ENCODE data around the gene ARMC2. TPM values are rescaled to one million over a fixed set of nuclear protein-coding genes. Genes with fewer than 3 reads are reported as not detected.
"Not testable (repeated sequence)": the region's sequence is repeated elsewhere in the genome, so short reads cannot be mapped to it uniquely, and the experiment has no call there.

Gene ARMC2
- total RNA-seq, 1 donor: 2.4 TPM

GRCh38 chr6:108958900-108959770 lies 110.9 kb downstream of the ARMC2 start:
- peaks cover 27% of the 10 kb centered on the region for H3K4me1 ChIP-seq (ENCODE audit: insufficient read depth, low read length)
- no peak overlapping the region for H3K4me3 ChIP-seq (ENCODE audit: low read length)
- H3K27me3 ChIP-seq (ENCODE audit: insufficient read depth, low read length): no peaks in the 10 kb centered on the region
- no peaks in the 10 kb centered on the region for H3K9me3 ChIP-seq (ENCODE audit: low read depth, low read length)

DNA sequence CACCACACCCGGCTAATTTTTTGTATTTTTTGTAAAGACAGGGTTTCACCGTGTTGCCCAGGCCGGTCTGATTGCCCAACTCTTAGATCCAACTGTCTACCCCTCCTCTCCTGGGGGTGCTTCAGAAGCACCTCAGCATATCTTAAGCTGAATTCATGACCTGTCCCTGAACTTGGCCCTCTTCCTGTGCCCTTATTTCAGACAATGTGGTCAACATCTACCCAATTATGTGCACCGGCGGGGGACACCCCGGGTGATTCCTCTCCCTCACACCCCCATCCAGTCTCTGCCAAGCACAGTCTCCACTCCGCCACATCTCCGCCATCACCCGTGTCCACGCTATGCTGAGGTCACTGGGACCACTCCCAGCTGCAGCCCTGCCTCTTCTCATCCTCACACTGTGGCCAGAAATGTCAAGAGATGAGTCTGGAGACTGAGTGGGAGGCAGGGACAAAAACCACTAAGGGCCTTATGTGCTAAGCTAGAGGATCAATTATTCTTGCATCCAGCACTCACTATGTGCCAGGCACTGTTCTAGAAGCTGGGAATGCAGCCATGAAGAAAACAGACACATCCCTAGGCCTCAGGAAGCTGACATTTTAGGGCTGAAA lies 111.9 kb downstream of the ARMC2 start:
- Histone ChIP-seq H3K9me3 (ENCODE audit: low read depth, low read length) (no peaks in the 10 kb centered on the region), H3K4me1 (ENCODE audit: insufficient read depth, low read length) (peaks cover 23% of the 10 kb centered on the region), H3K4me3 (ENCODE audit: low read length) (no peak overlapping the region), H3K27me3 (ENCODE audit: insufficient read depth, low read length) (no peaks in the 10 kb centered on the region)

DNA sequence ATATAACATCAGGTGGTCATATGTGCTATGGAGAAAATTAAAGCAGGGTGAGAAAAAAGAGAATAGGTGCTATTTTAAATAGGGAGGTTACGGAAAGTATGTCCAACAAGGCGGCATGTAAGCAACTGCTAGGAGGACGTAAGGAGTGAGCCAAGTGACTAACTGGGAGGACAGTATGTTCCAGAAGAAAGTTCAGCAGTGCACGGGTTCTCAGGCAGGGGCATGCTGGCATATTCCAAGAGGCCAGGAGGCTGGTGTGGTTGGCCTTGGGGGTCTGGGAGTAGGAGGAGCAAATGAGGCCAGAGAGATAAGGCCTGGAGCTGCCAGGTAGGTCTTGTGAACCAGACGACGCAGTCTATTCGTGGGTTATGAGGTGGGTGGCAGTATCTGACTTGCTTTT lies 112.4 kb downstream of the ARMC2 start:
- Histone ChIP-seq H3K27me3 (ENCODE audit: insufficient read depth, low read length) (no peaks in the 10 kb centered on the region), H3K4me3 (ENCODE audit: low read length) (no peak overlapping the region), H3K4me1 (ENCODE audit: insufficient read depth, low read length) (peaks cover 20% of the 10 kb centered on the region), H3K9me3 (ENCODE audit: low read depth, low read length) (no peaks in the 10 kb centered on the region)

GRCh38 chr6:108961077-108961476 lies 112.9 kb downstream of the ARMC2 start:
- Histone ChIP-seq H3K27me3 (ENCODE audit: insufficient read depth, low read length) (no peaks in the 10 kb centered on the region), H3K4me3 (ENCODE audit: low read length) (no peak overlapping the region), H3K9me3 (ENCODE audit: low read depth, low read length) (no peaks in the 10 kb centered on the region)

DNA sequence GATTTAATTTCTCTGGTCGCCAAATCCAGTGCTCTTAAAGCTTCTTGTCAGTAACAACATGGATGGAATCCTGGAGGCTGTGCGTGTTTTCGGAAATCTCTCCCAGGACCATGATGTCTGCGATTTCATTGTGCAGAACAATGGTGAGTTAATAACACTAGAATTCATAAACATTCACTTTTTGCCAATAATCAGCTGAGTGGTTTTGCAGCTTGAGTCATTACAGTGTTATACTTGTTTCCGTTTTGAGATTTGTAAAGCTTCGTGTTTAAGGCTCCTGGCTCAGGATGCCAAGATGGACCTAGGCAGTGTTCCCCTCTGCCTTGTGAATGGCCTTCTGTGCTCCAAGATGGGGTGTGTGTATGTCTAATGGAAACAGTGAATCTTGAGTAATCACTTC lies 113.8 kb downstream of the ARMC2 start:
- Histone ChIP-seq H3K9me3 (ENCODE audit: low read depth, low read length) (no peaks in the 10 kb centered on the region), H3K27me3 (ENCODE audit: insufficient read depth, low read length) (no peaks in the 10 kb centered on the region), H3K4me3 (ENCODE audit: low read length) (no peak overlapping the region), H3K4me1 (ENCODE audit: insufficient read depth, low read length) (peaks cover 21% of the 10 kb centered on the region)

More at GRCh38 chr6:108961077-108961476, 112.9 kb downstream of the ARMC2 start:
- H3K4me1 ChIP-seq (ENCODE audit: insufficient read depth, low read length): peaks cover 16% of the 10 kb centered on the region

- H3K27me3 ChIP-seq (ENCODE audit: insufficient read depth, low read length): no peaks in the 10 kb centered on the region
- H3K4me1 ChIP-seq (ENCODE audit: insufficient read depth, low read length): peaks cover 26% of the 10 kb centered on the region
- H3K9me3 ChIP-seq (ENCODE audit: low read depth, low read length): no peaks in the 10 kb centered on the region
- no peak overlapping the region for H3K4me3 ChIP-seq (ENCODE audit: low read length)
These were observed 118.0 kb downstream of the ARMC2 start for GRCh38 chr6:108966251-108966650.

DNA sequence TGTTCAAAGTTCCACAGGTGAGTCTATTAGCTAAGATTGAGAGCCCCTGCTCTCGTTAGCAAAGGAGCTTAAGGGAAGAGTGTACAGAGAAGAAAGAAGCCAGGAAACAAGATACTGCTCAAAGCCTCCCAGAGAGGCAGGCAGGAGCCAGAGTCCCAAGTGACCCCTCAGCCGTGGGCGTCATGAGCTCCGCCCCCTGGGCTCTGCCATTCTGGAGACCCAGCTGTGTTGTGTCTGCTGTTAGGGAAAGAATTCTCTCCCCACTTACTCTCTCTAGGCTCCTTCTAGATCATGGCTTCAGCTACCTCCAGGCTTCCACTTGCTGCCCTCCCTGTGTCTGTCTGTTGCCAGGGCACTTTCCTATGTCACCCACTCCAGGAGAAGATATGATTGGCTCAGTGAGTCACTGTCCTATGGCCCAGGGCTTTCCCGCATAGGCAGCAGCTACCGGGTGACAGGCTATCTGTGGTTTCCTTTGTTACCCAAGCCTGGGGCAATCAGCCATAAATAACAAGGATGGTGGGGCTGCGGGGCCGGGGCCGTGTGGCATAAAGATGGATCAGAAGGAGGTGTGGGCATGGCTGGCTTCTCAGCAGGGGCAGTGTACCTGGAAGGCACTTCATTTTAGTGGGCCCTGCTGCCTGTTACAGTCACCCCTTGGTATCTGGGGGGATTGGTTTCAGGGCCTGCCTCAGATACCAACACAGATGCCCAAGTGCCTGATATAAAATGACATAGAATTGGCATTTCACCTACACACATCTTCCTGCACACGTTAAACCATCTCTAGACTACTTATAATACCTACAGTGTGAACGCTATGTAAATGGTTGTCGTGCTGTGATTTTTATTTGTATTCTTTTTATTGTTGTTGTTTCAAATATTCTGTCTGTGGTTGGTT lies 118.9 kb downstream of the ARMC2 start:
- H3K27me3 ChIP-seq (ENCODE audit: insufficient read depth, low read length): no peaks in the 10 kb centered on the region
- no peaks in the 10 kb centered on the region for H3K9me3 ChIP-seq (ENCODE audit: low read depth, low read length)
- no peak overlapping the region for H3K4me3 ChIP-seq (ENCODE audit: low read length)
- peaks cover 31% of the 10 kb centered on the region for H3K4me1 ChIP-seq (ENCODE audit: insufficient read depth, low read length)

GRCh38 chr6:108968325-108969316 lies 120.4 kb downstream of the ARMC2 start:
- Histone ChIP-seq H3K4me3 (ENCODE audit: low read length) (no peak overlapping the region), H3K27me3 (ENCODE audit: insufficient read depth, low read length) (no peaks in the 10 kb centered on the region), H3K4me1 (ENCODE audit: insufficient read depth, low read length) (peaks cover 31% of the 10 kb centered on the region), H3K9me3 (ENCODE audit: low read depth, low read length) (no peaks in the 10 kb centered on the region)

DNA sequence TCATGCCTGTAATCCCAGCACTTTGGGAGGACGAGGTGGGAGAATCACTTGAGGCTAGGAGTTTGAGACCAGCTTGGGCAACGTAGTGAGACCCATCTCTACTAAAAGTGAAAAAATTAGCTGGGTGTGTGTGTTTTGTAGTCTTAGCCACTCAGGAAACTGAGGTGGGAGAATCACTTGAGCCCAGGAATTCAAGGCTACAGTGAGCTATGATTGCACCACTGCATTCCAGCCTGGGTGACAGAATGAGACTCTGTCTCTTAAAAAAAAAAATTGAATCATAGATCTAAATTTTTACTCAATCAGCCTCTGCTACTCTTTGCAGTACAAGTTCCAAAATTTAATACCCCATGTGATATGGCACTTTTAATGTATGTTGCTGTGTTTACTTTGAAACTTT lies 121.6 kb downstream of the ARMC2 start:
- no peaks in the 10 kb centered on the region for H3K9me3 ChIP-seq (ENCODE audit: low read depth, low read length)
- no peak overlapping the region for H3K4me3 ChIP-seq (ENCODE audit: low read length)
- H3K4me1 ChIP-seq (ENCODE audit: insufficient read depth, low read length): peaks cover 31% of the 10 kb centered on the region
- H3K27me3 ChIP-seq (ENCODE audit: insufficient read depth, low read length): no peaks in the 10 kb centered on the region

DNA sequence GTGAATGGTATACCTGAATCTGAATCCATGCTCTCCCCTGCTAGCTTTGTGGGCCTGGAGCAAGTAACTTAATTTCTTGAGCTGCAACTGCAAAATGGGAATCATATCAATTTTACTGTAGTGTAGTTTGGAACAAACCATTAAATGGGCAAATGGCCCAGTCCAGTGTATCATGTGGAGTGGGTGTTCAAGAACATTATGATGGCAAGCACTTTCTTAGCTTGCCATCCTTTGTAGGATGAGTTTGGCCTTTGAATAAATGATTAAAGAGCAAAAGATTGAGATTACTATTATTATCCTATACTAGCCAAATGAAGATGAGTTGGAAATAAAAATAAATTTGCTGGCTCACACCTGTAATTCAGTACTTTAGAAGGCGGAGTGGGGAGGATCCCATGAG lies 126.0 kb downstream of the ARMC2 start:
- Histone ChIP-seq H3K4me1 (ENCODE audit: insufficient read depth, low read length) (peaks cover 6% of the 10 kb centered on the region), H3K9me3 (ENCODE audit: low read depth, low read length) (no peaks in the 10 kb centered on the region), H3K27me3 (ENCODE audit: insufficient read depth, low read length) (no peaks in the 10 kb centered on the region), H3K4me3 (ENCODE audit: low read length) (no peak overlapping the region)

GRCh38 chr6:108978638-108979037 lies 130.4 kb downstream of the ARMC2 start:
- H3K4me1 ChIP-seq (ENCODE audit: insufficient read depth, low read length); H3K27me3 ChIP-seq (ENCODE audit: insufficient read depth, low read length); H3K4me3 ChIP-seq (ENCODE audit: low read length); H3K9me3 ChIP-seq (ENCODE audit: low read depth, low read length): not testable (repeated sequence)

DNA sequence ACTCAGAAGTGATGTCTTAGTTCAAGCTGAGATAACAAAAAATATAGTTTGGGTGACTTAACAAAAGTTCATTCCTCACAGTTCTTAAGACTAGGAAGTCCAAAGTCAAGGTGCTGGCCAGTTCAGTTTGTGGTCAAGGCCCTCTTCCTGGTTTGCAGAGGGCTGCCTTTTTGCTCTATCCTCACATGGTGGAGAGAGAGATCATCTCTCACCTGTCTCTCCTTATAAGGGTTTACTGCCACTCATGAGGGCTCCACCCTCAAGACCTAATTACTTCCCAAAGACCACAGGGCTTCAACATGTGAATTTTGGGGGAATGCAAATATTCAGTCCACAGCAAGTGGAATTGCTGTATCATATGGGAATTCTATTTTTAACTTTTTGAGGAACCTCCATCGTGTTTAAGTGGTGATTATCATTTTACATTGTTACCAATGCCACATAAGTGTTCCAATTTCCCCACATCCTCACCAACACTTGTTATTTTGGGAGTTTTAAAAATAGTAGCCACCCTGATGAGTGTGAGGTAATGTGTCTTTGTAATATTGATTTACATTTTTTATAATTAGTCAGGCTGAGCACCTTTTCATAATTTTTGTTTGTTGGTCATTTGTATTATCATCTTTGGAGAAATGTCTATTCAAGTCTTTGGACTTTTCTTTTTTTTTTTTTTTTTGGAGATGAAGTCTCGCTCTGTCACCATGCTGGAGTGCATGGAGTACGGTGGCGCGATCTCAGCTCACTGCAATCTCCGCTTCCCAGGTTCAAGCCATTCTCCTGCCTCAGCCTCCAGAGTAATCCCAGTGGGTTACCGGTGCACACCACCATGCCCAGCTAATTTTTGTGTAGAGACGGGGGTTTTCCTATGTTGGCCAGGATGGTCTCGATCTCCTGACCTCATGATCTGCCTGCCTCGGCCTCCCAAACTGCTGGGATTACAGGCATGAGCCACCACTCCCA lies 134.2 kb downstream of the ARMC2 start:
- H3K27me3 ChIP-seq (ENCODE audit: insufficient read depth, low read length): no peaks in the 10 kb centered on the region
- no peak overlapping the region for H3K4me3 ChIP-seq (ENCODE audit: low read length)
- H3K4me1 ChIP-seq (ENCODE audit: insufficient read depth, low read length): peaks cover 4% of the 10 kb centered on the region
- H3K9me3 ChIP-seq (ENCODE audit: low read depth, low read length): no peaks in the 10 kb centered on the region

DNA sequence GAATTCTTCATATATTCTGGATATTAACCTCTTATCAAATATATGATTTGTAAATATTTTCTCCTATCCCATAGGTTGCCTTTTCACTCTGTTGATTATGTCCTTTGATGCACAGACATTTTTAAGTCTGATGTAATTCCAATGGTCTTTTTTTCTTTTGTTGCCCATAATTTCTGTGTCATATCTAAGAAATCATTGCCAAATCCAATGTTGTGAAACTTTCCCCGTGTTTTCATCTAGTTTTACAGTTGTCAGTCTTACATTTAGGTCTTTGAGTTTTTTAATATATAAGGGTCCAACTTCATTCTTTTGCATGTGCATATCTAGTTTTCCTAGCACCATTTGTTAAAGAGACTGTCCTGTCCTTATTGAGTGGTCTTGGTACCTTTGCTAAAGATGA lies 134.9 kb downstream of the ARMC2 start:
- no peaks in the 10 kb centered on the region for H3K27me3 ChIP-seq (ENCODE audit: insufficient read depth, low read length)
- no peak overlapping the region for H3K4me3 ChIP-seq (ENCODE audit: low read length)
- peaks cover 4% of the 10 kb centered on the region for H3K4me1 ChIP-seq (ENCODE audit: insufficient read depth, low read length)
- H3K9me3 ChIP-seq (ENCODE audit: low read depth, low read length): no peaks in the 10 kb centered on the region

All from mononuclear cell (primary cell).